GM23248 (cell line): ENCODE data around the gene SLC4A8.

Source experiments
- EZH2 ChIP-seq: fragments of 200-600 bp; sonication (generic); IDR thresholded peaks from 2 replicates; pipeline ENCODE4 v1.6.1; 2018; ENCODE audit warnings: antibody characterized with exemption, mild to moderate bottlenecking; ENCODE audit not compliant: insufficient read depth, poor library complexity, severe bottlenecking
- EZH2phosphoT487 ChIP-seq: fragments of 200-600 bp; sonication (generic); IDR thresholded peaks from 2 replicates; pipeline ENCODE4 v1.6.1; 2018; ENCODE audit warnings: antibody characterized with exemption, moderate library complexity, mild to moderate bottlenecking, low read depth; ENCODE audit not compliant: insufficient read depth

- TF ChIP-seq EZH2, result no peak
- TF ChIP-seq EZH2phosphoT487, result no peak
These were observed 97.1 kb downstream of the SLC4A8 start for GRCh38 chr12:51521554-51522276.
